T47D (cell line): ENCODE data around the gene ANKH.
A peak's percentile ranks its signal among the peaks of the same experiment; 100 is the strongest.

Experiments used
- DNase-seq, 2 experiments: peaks; one replicate each; pipeline versions ENCODE4 v3.0.0 to v3.0.0-alpha.2; 2011 to 2012; ENCODE audit warnings: low read depth in 1 of 2, low spot score in 1 of 2
- JUND ChIP-seq: IDR thresholded peaks from 2 replicates; pipeline ENCODE4 v1.6.1; 2012; ENCODE audit warnings: low read depth
- in situ Hi-C: cut with HindIII; loops from 2 replicates; pipeline ENCODE4 v1.10.0; 2016; ENCODE audit warnings: low sequenced_read_pairs, low pct_unique_long_range_greater_than_20kb

The ANKH gene

DNA sequence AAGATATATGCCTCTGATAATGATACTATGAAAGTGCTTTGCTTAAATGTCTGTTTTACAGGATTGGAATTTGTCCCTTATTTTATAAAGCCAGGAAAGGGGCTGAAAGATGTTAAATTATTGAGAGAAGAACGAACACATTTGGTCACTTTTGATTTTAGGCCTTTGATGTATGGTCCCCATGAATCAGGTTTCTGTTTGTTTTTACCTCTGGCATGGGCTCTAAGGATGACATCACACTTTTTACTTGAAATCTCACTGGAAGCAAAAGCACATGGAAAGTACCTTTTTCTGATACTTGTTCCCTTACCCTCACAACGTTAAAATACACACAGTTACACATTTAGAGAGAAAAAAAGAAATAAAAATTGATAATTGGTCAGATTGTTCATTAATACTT lies 200.2 kb downstream of the ANKH start:
- in situ Hi-C loops: no loop called here
- no peak for DNase-seq
- TF ChIP-seq JUND: no peak

- no peak for TF ChIP-seq JUND
- in situ Hi-C loops: no loop called here
- no peak for DNase-seq
Measured at GRCh38 chr5:14669975-14670374, 201.6 kb downstream of the ANKH start.

DNA sequence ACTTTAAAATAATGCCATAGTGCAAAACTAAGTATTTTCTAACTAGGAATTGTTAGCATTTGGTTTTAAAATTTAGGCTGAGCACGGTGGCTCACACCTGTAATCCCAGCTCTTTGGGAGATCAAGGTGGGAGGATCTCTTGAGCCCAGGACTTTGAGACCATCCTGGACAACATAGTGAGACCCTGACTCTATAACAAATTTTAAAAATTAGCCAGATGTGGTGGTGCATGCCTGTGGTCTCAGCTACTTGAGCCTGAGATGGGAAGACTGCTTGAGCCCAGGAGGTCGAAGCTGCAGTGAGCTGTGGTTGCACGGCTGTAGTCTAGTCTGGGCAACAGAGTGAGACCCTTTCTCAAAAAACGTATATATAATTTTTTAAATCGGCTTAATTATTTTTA lies 202.2 kb downstream of the ANKH start:
- DNase-seq: no peak
- TF ChIP-seq JUND: no peak
- in situ Hi-C loops: no loop called here

- no peak for DNase-seq
- in situ Hi-C loops: no loop called here
- no peak for TF ChIP-seq JUND
Measured at GRCh38 chr5:14668181-14668591, 203.4 kb downstream of the ANKH start.

GRCh38 chr5:14667770-14668169 lies 203.8 kb downstream of the ANKH start:
- DNase-seq: no peak
- no peak for TF ChIP-seq JUND
- in situ Hi-C loops: no loop called here

- in situ Hi-C loops: no loop called here
- DNase-seq: no peak
- TF ChIP-seq JUND: no peak
Measured at GRCh38 chr5:14667290-14667689, 204.3 kb downstream of the ANKH start.

DNA sequence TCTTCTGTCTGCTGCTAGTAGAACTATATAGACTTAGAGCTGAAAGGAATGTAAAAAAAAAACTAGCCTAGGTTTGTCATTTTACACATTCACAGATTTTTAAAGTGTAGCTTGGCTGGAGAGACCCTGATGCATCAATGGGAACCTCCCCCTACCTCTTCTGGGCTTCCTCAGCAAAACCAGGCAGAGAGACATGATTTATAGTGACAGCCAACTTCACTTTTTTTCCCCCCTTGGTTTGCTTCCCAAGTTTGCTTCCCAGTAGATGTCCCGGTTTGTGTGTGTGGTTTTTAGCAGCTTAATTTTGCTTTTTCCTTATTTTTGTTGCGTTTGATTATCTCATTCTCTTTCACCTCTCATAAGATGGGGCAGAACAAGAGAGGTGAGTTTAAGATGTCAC lies 205.2 kb downstream of the ANKH start:
- DNase-seq: no peak
- in situ Hi-C loops: no loop called here
- TF ChIP-seq JUND: no peak

DNA sequence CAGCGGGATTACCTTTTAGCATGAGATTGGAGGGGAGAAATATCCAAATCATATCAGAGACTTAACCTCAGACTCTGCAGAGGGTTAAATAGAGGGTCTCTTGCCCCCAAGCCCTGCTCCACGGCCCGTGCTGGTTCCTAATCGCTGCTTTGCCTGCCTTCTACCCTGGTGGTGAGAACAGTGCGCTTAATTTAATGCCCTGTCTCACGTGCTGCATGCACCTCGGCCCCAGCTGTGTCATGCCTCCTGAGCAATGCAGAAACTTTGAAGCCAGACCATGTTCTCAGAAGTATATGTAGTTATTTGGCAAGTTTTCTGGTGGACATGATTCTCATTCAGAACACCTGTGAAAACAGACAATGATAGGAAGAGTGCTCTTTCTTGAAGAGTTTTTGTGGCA lies 205.6 kb downstream of the ANKH start:
- in situ Hi-C loops: no loop called here
- TF ChIP-seq JUND: no peak
- DNase-seq: peak; percentile 23 to 32

GRCh38 chr5:14665101-14665822 lies 206.3 kb downstream of the ANKH start:
- no peak for TF ChIP-seq JUND
- in situ Hi-C loops: no loop called here
- peak; percentile 25 to 27 for DNase-seq

DNA sequence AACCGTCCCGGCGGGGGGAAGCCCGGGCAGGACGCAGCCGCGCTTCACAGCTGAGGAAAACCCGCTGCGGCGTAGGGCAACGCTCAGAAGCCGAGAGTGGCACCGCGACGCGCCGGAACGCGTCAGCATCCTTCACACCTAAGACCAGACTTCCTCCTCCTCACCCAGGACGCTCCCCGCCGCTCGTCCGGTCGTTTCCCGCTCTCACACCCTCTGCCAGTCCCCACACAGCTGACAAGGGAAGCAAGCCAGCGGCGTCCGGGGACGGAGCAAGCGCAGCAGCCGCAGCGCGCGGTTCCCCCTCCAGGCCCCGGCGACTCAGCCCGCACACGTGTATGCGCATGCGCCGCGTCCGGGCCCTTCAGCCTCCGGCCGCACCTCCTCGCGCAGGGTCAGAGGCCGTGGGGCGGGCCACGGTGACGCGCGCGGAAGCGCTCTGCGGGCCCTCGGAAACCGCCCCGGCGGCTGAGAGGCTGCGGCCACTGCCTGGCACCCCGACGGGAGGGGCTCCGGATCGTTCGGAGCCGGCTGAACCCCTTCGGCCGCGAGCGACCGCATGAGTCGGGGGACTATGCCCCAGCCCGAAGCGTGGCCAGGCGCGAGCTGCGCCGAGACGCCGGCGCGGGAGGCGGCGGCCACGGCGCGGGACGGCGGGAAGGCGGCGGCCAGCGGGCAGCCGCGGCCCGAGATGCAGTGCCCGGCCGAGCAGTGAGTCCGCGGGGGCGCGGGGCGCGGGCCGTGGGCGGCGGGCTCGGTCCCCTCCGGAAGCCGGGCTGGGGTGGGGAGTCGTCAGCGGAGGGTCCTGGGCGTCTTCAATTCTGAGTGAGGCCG lies 207.1 kb downstream of the ANKH start, which contains the start of gene OTULIN:
TSS of gene OTULIN (plus strand) at position 449 of the 831 bp plus-strand sequence. CDS start at position 557, 108 bp downstream.
- TF ChIP-seq JUND: no peak
- in situ Hi-C loops: no loop called here

DNA sequence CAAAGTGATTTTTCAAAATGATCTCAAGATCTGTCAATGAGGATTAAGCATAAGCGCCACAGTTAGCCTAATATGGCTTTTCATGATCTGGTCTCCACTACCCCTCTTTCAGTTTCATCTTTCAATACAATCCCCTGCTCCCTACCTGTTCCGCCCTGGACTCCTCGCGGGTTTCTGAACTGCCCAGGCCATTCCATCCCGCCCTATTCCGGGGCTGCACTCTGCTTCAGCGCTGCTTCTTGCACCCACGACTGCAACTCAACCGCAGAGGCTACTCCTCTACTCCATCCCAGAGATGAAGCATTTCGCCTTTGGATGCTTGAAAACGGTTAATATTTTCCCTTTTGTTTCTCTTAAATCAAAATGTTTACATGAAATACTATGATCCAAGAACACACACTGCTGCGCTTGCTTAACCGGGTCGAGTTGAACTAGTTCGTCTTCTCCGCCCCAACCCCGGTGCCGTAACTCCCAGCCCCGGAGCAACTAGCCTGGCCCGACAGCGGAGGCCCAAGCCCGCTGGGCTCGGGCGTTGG lies 207.8 kb downstream of the ANKH start:
- peak in 1 of 2 experiments; percentile 35 for DNase-seq
- no peak for TF ChIP-seq JUND
- in situ Hi-C loops: no loop called here

More for the DNA sequence above, 207.1 kb downstream of the ANKH start, which contains the start of gene OTULIN:
- peak; percentile 90 to 95 for DNase-seq

DNA sequence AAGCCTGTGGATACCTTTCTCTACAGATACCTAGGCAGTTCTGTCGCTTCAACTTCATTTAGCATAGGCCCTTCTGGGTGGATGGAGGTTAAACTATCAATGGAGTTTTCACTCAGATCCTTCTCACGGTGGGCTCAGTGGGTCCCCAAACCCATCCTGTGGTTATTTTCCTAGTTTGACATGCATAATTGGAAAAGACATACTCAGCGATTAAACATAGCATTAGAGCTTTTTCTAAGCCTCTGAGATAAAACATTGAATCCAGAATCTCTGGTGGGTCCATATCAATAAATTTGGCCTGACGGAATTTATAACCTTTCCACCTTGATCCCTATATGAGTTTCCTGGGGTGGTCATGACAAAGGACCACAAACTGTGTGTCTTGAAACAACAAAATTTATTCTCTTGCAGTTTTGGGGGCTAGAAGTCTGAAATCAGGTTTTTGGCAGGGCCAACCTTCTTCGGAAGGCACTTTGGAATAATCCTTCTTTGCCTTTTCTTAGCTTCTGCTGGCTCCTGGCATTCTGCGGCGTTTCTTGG lies 208.8 kb downstream of the ANKH start:
- no peak for TF ChIP-seq JUND
- no peak for DNase-seq
- in situ Hi-C loops: no loop called here

DNA sequence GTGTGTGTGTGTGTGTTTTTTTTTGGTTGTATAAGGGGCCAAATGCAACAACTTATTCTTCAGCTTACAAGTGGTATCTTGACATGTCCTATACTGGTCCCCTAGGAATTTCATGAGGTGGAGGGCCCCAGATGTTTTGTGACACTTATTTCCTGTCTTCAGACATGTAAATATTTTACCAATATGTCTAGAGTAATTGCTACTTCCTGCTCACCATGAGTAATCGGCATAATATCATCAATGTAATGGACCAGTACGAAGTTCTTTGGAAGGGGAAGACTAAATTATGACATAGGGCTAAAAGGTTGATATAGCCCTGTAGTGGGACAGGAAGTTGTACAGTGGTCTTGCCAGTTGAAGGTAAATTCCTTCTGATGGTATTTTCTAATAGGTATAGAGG lies 210.7 kb downstream of the ANKH start:
- in situ Hi-C loops: no loop called here
- no peak for TF ChIP-seq JUND
- no peak for DNase-seq
